Eye (tissue), 1 donor: ENCODE measurements around the gene ZMYM2.

Experiments used
- DNase-seq: peaks from one replicate; pipeline ENCODE4 v3.0.0-alpha.2; 2015

The ZMYM2 gene

GRCh38 chr13:20049558-20050473, 91.3 kb downstream of the ZMYM2 start:
- no peak for DNase-seq

- DNase-seq = no peak
These were observed 92.8 kb downstream of the ZMYM2 start for GRCh38 chr13:20051366-20051765.

GRCh38 chr13:20053016-20053415, 94.5 kb downstream of the ZMYM2 start:
- no peak for DNase-seq

- DNase-seq = no peak
These were observed 95.4 kb downstream of the ZMYM2 start for GRCh38 chr13:20053891-20054290.

- no peak for DNase-seq
These were observed 96.1 kb downstream of the ZMYM2 start for GRCh38 chr13:20054586-20054985.

DNA sequence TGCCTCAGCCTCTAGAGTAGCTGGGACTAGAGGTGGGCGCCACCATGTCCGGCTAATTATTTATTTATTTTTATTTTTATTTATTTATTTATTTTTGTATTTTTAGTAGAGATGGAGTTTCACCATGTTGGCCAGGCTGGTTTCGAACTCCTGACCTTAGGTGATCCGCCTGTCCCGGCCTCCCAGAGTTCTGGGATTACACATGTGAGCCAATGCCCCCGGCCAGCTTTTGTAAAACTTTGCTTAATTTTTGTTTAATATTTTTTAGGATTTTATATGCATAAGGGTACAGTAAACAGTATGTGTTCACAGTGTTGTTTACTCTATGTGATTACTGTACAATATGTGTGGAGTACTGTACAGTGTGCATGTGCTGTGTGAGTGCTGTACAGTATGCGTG, 98.7 kb downstream of the ZMYM2 start:
- DNase-seq = no peak

- no peak for DNase-seq
These were observed 99.4 kb downstream of the ZMYM2 start for GRCh38 chr13:20057963-20058362.

DNA sequence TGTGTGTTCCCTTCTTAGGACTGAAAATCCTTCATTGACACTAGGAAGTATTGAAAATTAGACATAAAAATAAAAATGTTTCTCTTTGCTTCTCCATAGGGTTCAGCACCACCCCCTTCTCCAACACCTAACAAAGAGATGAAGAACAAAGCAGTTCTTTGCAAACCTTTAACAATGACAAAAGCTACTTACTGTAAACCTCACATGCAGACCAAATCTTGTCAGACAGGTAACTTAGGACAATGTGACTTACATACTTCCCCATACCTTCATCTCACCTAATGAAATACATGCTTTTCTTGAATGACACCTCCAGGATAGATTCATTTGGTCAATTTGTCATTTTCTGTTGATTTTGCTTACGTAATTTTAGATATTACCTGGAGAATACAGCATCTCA, 99.9 kb downstream of the ZMYM2 start:
- no peak for DNase-seq

DNA sequence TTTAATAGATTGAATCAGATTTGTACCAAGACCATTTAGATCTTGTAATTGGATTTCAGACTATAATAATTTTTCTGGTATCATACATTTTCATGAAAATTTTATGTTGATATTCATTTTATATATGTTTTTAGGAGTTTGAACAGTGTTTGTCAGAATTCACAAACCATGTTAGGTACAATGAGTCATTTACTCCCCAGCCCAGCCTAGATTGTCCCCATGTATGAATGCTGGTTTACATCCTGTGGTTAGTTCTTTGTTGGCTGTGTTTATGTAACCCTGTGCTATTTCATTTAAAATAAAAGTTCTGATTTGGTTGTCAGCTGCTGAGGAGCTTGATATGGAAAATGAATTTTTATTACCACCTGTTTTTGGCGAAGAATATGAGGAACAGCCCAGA, 105.6 kb downstream of the ZMYM2 start:
- DNase-seq = no peak

DNA sequence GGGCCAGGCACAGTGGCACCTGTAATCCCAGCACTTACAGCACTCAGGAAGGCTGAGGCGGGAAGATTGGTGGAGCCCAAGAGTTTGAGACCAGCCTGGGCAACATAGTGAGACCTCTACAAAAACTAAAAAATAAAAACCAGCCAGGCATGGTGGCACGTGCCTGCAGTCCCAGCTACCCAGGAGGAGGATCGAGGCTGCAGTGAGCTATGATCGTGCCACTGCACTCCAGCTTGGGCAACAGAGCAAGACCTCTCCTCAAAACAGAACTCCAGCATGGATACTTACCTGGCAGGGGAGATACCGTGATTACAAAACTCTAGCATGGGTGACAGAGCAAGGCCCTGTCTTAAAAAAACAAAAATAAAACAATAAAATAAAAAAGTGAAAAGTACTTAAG, 107.0 kb downstream of the ZMYM2 start:
- DNase-seq = no peak

DNA sequence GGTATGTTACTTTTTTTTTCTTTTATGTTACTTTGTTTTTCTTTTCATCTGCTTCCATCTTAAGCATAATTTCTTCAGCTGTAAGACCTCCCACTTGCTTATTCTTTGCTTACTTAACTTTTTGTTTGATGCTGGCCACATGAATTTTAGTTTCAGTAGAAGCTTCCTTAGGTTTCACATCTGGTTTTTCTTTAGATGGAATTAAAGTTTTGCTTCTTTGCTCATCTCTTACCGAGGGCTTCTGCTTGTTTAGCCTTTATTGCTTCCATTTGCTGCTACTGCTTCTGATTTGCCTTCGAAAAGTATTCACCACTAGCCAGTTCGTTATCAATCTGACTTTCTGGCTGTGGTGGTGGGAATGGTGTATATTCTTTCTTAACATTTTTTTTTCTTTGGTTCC, 111.4 kb downstream of the ZMYM2 start:
- DNase-seq = no peak

DNA sequence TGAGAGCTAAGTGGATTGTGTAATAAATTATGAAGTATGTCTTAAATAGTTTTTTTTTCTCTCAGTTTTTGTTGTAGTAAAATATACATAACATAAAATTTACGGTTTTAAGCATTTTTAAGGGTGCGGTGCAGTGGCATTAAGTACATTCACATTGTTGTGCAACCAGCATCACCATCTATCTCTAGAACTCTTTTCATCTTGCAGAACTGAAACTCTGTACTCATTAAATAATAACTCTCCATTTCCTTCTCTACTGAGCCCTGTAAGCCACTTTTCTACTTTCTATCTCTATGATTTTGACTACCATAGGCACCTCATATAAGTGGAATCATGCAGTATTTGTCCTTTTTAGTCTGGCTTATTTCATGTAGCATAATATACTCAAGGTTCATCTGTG, 115.2 kb downstream of the ZMYM2 start:
- no peak for DNase-seq

GRCh38 chr13:20074966-20075365, 116.4 kb downstream of the ZMYM2 start:
- no peak for DNase-seq

DNA sequence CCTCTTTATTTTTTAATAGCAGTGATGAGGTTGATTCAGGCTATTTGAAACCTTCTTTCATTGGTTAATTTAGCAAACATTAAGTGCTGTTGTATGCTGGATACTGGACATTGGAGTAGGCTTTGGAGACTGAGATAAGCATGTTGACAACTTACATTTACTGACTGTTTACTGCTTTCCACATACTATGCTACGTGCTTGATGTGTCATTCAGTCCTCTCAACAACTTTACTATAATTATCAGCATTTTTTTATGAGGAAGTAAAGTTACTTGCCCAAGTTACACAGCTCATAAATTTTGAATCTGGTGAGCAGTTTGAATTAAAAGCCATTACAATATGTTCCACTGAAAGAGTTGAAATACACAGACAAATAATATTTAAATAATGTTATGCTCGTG, 118.6 kb downstream of the ZMYM2 start:
- no peak for DNase-seq

- no peak for DNase-seq
These were observed 122.0 kb downstream of the ZMYM2 start for GRCh38 chr13:20080377-20081164.

DNA sequence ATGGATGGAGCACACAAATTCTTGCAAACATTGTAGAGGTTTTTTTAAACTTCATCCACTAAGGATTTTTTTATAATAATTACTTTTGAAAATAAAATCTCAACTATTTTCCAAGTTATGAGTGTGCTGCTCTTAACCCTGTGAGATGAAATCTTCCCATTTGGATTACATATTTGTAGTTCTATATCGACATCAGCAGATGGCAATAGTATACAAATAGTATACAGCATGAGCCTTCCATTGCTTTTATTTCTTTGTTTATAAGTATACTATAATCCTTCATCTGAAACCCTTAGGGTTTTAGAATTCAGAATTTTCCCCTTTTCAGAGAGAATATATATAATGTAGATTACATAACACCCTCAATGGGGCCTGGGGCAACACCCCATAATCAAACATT, 131.8 kb downstream of the ZMYM2 start:
- no peak for DNase-seq

DNA sequence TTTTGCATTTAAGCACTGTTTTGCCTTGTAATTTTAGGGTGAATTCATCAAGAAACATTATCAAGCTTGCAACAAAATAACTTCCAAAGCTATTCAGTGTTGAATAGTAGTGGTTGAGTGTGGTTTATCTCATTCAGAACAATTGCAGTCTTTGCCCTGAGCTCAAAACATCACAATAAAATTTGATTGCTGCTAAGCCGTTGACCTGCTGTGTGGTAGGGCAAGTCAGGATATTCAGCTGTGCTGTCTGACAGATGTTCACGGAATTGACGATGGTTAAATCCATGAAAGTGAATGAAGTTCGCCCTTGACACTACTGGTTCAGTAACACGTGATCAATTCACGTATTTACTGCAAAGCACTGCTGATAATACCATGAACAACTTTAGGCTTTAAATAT, 135.4 kb downstream of the ZMYM2 start:
- no peak for DNase-seq

DNA sequence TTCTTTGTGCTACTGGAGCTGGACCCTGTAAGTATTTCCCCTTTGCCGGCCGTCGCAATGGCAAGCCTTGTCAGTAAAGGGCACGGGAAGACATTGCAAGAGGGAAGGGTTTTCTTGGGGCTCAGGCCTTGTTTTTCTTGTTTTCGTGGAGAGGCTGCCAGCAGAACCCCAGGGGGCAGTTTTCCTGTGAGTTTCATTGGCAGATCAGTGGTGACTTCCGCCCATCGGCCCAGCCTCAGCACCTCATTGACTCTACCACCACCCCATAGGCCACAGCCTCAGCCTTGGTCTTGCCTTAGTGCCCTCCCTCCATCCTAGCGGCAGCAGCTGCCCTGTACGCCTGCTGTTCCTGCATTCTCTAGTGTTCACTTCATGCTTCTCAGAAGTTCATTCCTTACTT, 140.8 kb downstream of the ZMYM2 start:
- no peak for DNase-seq

- DNase-seq = no peak
These were observed 143.2 kb downstream of the ZMYM2 start for GRCh38 chr13:20101467-20102316.

- DNase-seq = no peak
These were observed 144.1 kb downstream of the ZMYM2 start for GRCh38 chr13:20102525-20103180.

DNA sequence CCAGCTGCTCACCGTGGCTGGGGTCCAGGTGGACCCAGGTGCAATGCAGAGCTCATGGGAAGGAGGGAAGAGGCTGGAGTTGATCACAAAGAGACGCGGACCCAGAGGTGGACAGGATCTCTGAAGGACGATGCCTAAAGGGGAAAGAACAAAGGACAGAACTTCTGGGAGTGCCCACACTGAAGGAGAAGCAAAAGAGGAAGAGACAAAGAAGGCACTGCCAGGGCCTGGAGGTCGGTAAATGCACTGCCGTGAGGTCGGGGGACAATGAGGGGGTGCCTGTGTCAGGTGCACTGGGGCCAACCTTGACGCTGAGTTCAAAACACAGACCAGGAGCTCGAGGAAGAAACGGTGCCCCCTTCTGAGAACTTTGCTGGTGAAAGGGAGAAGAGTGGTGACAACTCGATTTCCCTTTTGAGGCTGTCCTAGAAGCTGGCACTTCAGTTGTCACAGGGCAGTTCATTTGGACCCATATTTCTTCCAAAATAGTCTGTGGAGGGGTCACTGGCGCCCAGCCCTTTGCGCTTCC, 146.7 kb downstream of the ZMYM2 start:
- no peak for DNase-seq

DNA sequence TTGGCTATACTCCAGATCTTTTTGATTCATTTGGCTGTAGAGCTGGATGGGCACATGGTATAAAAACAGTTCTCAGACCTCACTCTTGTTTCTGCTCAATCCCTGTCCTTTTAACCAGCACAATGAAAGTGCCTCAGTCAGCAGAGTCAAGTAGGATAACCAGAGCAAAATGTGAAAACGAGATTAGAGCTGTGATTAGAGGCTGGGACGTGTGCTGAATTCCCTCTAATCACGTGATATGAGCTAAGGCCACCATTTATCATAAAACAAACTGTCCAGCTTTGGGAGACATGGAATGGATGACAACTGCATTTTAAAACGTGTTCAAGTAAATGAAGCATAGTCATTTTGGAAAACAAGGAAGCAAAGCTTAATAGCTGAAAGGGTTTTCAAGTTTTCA, 148.2 kb downstream of the ZMYM2 start:
- no peak for DNase-seq
